GM10248 (cell line): ENCODE measurements around the gene KCNAB3.
A peak's percentile ranks its signal among the peaks of the same experiment; 100 is the strongest.

Experiments
- CTCF ChIA-PET: fragments of 300-600 bp; sonication (Branson Sonifier 250); formaldehyde crosslinking; extraction: SDS; loops from one replicate; lab custom pipeline; 2021; ENCODE audit warnings: antibody characterized with exemption; lab: Yijun Ruan, JAX
- POLR2A ChIA-PET: fragments of 350-650 bp; sonication (Branson Sonifier 250); formaldehyde crosslinking; extraction: SDS; loops from one replicate; lab custom pipeline; 2020; ENCODE audit warnings: antibody characterized with exemption; lab: Yijun Ruan, JAX
- DNase-seq: peaks from one replicate; pipeline ENCODE4 v3.0.0; 2012; ENCODE audit errors: extremely low spot score
- CTCF ChIP-seq: IDR thresholded peaks from 2 replicates; pipeline ENCODE4 v1.5.1; 2012; ENCODE audit warnings: mild to moderate bottlenecking, low read depth; ENCODE audit errors: extremely low read depth, missing control alignments, control extremely low read depth

The KCNAB3 gene

GRCh38 chr17:7951143-7951792, 21.6 kb upstream of the KCNAB3 start:
- DNase-seq: peak; percentile 71
- no peak for TF ChIP-seq CTCF
- ChIA-PET CTCF (interaction anchor here (0.6 to 1.7 kb wide), 6 partner anchors 11 to 38 kb away, joined by 3 to 5 read pairs (median 4); partner anchors contain the start of genes CNTROB and TRAPPC1), POLR2A (no interaction called here)

- ChIA-PET CTCF (interaction anchor here (0.9 to 1.7 kb wide), 3 partner anchors 11 to 35 kb away, joined by 3 to 5 read pairs (median 3); partner anchors contain the start of gene RNF227), POLR2A (no interaction called here)
- no peak for TF ChIP-seq CTCF
- DNase-seq: no peak
Observed at GRCh38 chr17:7950578-7950977, 20.9 kb upstream of the KCNAB3 start.

- DNase-seq: no peak
- POLR2A ChIA-PET: no interaction called here
- CTCF ChIA-PET: interaction anchor here (0.8 to 6.4 kb wide), 6 partner anchors 15 to 110 kb away, joined by 3 to 32 read pairs (median 4); no protein-coding TSS in a partner anchor
- no peak for TF ChIP-seq CTCF
Observed at GRCh38 chr17:7947651-7948050, 18.0 kb upstream of the KCNAB3 start.

- DNase-seq: no peak
- ChIA-PET POLR2A (interaction anchor here (0.7 kb wide), 1 partner anchor 17 kb away, joined by 4 read pairs; the partner anchor contains the start of gene KCNAB3), CTCF (interaction anchor here (0.7 to 6.4 kb wide), 5 partner anchors 10 to 43 kb away, joined by 3 to 32 read pairs (median 5); no protein-coding TSS in a partner anchor)
- TF ChIP-seq CTCF: no peak
Observed at GRCh38 chr17:7946441-7946840, 16.8 kb upstream of the KCNAB3 start.

GRCh38 chr17:7945651-7946050, 16.0 kb upstream of the KCNAB3 start:
- ChIA-PET CTCF (interaction anchor here (1.7 to 6.4 kb wide), 3 partner anchors 10 to 43 kb away, joined by 3 to 32 read pairs (median 12); no protein-coding TSS in a partner anchor), POLR2A (interaction anchor here (1.6 kb wide), 1 partner anchor 14 kb away, joined by 5 read pairs; the partner anchor contains the start of genes CNTROB and TRAPPC1)
- no peak for TF ChIP-seq CTCF
- no peak for DNase-seq

- POLR2A ChIA-PET: interaction anchor here (1.6 kb wide), 1 partner anchor 13 kb away, joined by 5 read pairs; the partner anchor contains the start of genes CNTROB and TRAPPC1
- TF ChIP-seq CTCF: no peak
- DNase-seq: no peak
- CTCF ChIA-PET: interaction anchor here (0.9 to 6.4 kb wide), 10 partner anchors 9 to 119 kb away, joined by 3 to 32 read pairs (median 4); partner anchors contain the start of genes CNTROB, RNF227 and TRAPPC1
Observed at GRCh38 chr17:7944326-7944725, 14.7 kb upstream of the KCNAB3 start.
